K562 (cell line): Measurements from ENCODE around the gene MRNIP. TPM values are rescaled to one million over a fixed set of nuclear protein-coding genes. Genes with fewer than 3 reads are reported as not detected.
A peak's percentile ranks its signal among the peaks of the same experiment; 100 is the strongest.

Source experiments
- ATAC-seq: fragments of 200-7000 bp; cut with Tn5 transposase; 3 replicates; pipeline ENCODE4 v1.9.1; 2020; ENCODE audit warnings: moderate library complexity
- BruUV-seq: library from RNA; stranded (reverse); fragments of 400-500 nt; replicated peaks from 2 replicates; lab custom pipeline; 2021; lab: Mats Ljungman, UMichigan
- CTCF ChIA-PET: fragments of 300-600 bp; formaldehyde crosslinking; extraction: SDS; loops from one replicate; lab custom pipeline; 2021; ENCODE audit warnings: low intra/inter-chr PET ratio; lab: Yijun Ruan, JAX
- POLR2A ChIA-PET: fragments of 300-600, 350-650 bp; sonication (Branson Sonifier 250); formaldehyde crosslinking; extraction: SDS; loops from one replicate; lab custom pipeline; 2021; ENCODE audit warnings: antibody characterized with exemption, inconsistent platforms; lab: Yijun Ruan, JAX
- DNase-seq, 4 experiments: peaks; one replicate each; pipeline versions ENCODE4 v3.0.0 to v3.0.0-alpha.2; 2011 to 2018; ENCODE audit warnings: low spot score in 3 of 4, mixed read lengths in 3 of 4; ENCODE audit errors: extremely low read depth in 1 of 4
- FAIRE-seq: peaks from 2 replicates; lab custom pipeline; 2011; peaks lifted over from hg19 to GRCh38; lab: Jason Lieb, UNC
- H2AFZ ChIP-seq: 2 replicates; pipeline ENCODE4 v1.6.0; 2011; ENCODE audit warnings: low read depth, low read length, control low read depth, inconsistent platforms
- H3K27ac ChIP-seq: fragments of 200-600 bp; 3 replicates; pipeline ENCODE4 v1.8.0; 2011; ENCODE audit warnings: low read depth, mild to moderate bottlenecking, control low read depth, inconsistent platforms, low read length, moderate library complexity, mixed read lengths; ENCODE audit errors: extremely low read depth
- H3K27me3 ChIP-seq, 2 experiments: fragments of 300-600 bp in 1 of 2; 2 replicates in 1 of 2; 3 replicates in 1 of 2; pipeline versions ENCODE4 v1.6.0 to v1.8.0; 2011; ENCODE audit warnings: inconsistent platforms in 2 of 2, low read length in 2 of 2, mild to moderate bottlenecking in 1 of 2, mixed read lengths in 1 of 2, moderate library complexity in 1 of 2; ENCODE audit not compliant: control insufficient read depth in 2 of 2, insufficient read depth in 2 of 2
- H3K36me3 ChIP-seq: fragments of 300-600 bp; 3 replicates; pipeline ENCODE4 v1.8.0; 2011; ENCODE audit warnings: mild to moderate bottlenecking, low read length, inconsistent platforms; ENCODE audit not compliant: control insufficient read depth, insufficient read depth
- H3K4me1 ChIP-seq, 2 experiments: fragments of 200-600 bp in 1 of 2; replicated peaks in 1 of 2; 2 replicates in 1 of 2; 3 replicates in 1 of 2; pipeline versions ENCODE4 v1.5.1 to v1.8.0; 2011; ENCODE audit warnings: inconsistent platforms in 2 of 2, low read length in 2 of 2, mild to moderate bottlenecking in 1 of 2, mixed read lengths in 1 of 2, moderate library complexity in 1 of 2; ENCODE audit not compliant: control insufficient read depth in 2 of 2, insufficient read depth in 2 of 2
- H3K4me2 ChIP-seq: 2 replicates; pipeline ENCODE4 v1.6.1; 2011; ENCODE audit warnings: low read length, control low read depth, inconsistent platforms, mixed read lengths; ENCODE audit not compliant: insufficient read depth
- H3K4me3 ChIP-seq: fragments of 200-600 bp; sonication (generic), shearing (Covaris generic); 2 replicates; pipeline ENCODE4 v1.5.1; 2016; ENCODE audit warnings: control low read depth, inconsistent platforms
- H3K79me2 ChIP-seq: fragments of 200-600 bp; 3 replicates; pipeline ENCODE4 v1.8.0; 2011; ENCODE audit warnings: low read length, inconsistent platforms; ENCODE audit not compliant: control insufficient read depth, insufficient read depth
- H3K9ac ChIP-seq, 2 experiments: 2 replicates each; pipeline versions ENCODE4 v1.6.0 to v1.6.1; 2011; ENCODE audit warnings: low read depth in 2 of 2, low read length in 2 of 2, control low read depth in 1 of 2, inconsistent platforms in 1 of 2, mild to moderate bottlenecking in 1 of 2, mixed read lengths in 1 of 2; ENCODE audit not compliant: insufficient read depth in 1 of 2
- H3K9me1 ChIP-seq: one replicate; pipeline ENCODE4 v1.6.0; 2011; ENCODE audit warnings: inconsistent platforms, mild to moderate bottlenecking, low read length, moderate library complexity; ENCODE audit not compliant: control insufficient read depth, insufficient read depth
- H3K9me3 ChIP-seq: replicated peaks from 2 replicates; pipeline ENCODE4 v1.5.1; 2011; ENCODE audit warnings: low read depth, low read length, inconsistent platforms; ENCODE audit not compliant: control insufficient read depth, insufficient read depth
- H4K20me1 ChIP-seq: replicated peaks from 2 replicates; pipeline ENCODE4 v1.6.1; 2011; ENCODE audit warnings: low read length, inconsistent platforms, mixed read lengths; ENCODE audit not compliant: control insufficient read depth, insufficient read depth
- ARNT ChIP-seq, 2 experiments: fragments of 450-650 bp; IDR thresholded peaks; 2 replicates each; pipeline ENCODE4 v1.6.1; 2016; ENCODE audit warnings: mild to moderate bottlenecking in 1 of 2
- BRF2 ChIP-seq: IDR thresholded peaks from 3 replicates; pipeline ENCODE4 v1.6.1; 2011; ENCODE audit warnings: borderline replicate concordance, mild to moderate bottlenecking; ENCODE audit not compliant: insufficient read length, insufficient read depth
- HLTF ChIP-seq: fragments of 450-650 bp; IDR thresholded peaks from 2 replicates; pipeline ENCODE4 v1.6.1; 2016
- JUN ChIP-seq, 2 experiments: sonication (generic) in 1 of 2; formaldehyde crosslinking in 1 of 2; IDR thresholded peaks; 2 replicates each; pipeline versions ENCODE4 v1.6.1 to v1.8.0; 2012 to 2022; ENCODE audit warnings: borderline replicate concordance in 2 of 2, mild to moderate bottlenecking in 2 of 2, improper control_type of control experiment in 1 of 2, low read depth in 1 of 2, low read length in 1 of 2, missing genetic modification reagents in 1 of 2
- LARP7 ChIP-seq: fragments of 450-650 bp; IDR thresholded peaks from 2 replicates; pipeline ENCODE4 v1.6.1; 2016
- MYBL2 ChIP-seq, 2 experiments: fragments of 450-650 bp in 1 of 2; sonication (generic) in 1 of 2; formaldehyde crosslinking in 1 of 2; IDR thresholded peaks; 2 replicates each; pipeline versions ENCODE4 v1.6.1 to v1.8.1; 2017 to 2022; ENCODE audit warnings: borderline replicate concordance in 1 of 2, inconsistent platforms in 1 of 2, low read depth in 1 of 2, mild to moderate bottlenecking in 1 of 2, missing genetic modification reagents in 1 of 2, moderate library complexity in 1 of 2
- MYNN ChIP-seq, 2 experiments: sonication (generic); formaldehyde crosslinking in 1 of 2; IDR thresholded peaks; 2 replicates each; pipeline versions ENCODE4 v1.5.0 to v1.6.1; 2016 to 2020; ENCODE audit warnings: antibody characterized with exemption in 1 of 2, missing genetic modification reagents in 1 of 2
- PHTF2 ChIP-seq: fragments of 250-450 bp; sonication (Bioruptor Pico); IDR thresholded peaks from 2 replicates; pipeline ENCODE4 v1.5.0; 2021; ENCODE audit warnings: mild to moderate bottlenecking
- RAD51 ChIP-seq: fragments of 450-650 bp; IDR thresholded peaks from 2 replicates; pipeline ENCODE4 v1.7.1; 2016; ENCODE audit warnings: low read depth, mild to moderate bottlenecking, borderline replicate concordance
- ZSCAN29 ChIP-seq: fragments of 450-650 bp; IDR thresholded peaks from 2 replicates; pipeline ENCODE4 v1.6.1; 2017
- WGBS: fragments of 100-300 bp; shearing (Covaris generic); methylation state at CpG from one replicate; pipeline ENCODE4 v1.1.6; 2016; ENCODE audit warnings: low coverage, mixed read lengths; ENCODE audit not compliant: insufficient coverage; ENCODE audit errors: missing lambda C conversion rate; 5-methylcytosine and 5-hydroxymethylcytosine counted together
- in situ Hi-C: fragments of 300-500 bp; cut with MboI; formaldehyde crosslinking; loops from 4 replicates; pipeline ENCODE4 v1.15.0; 2018; ENCODE audit warnings: inconsistent platforms, mixed read lengths
- intact Hi-C: fragments of 100-400 bp; cut with micrococcal nuclease; formaldehyde crosslinking; loops from 2 replicates; pipeline ENCODE4 v1.14.2; 2022
- polyA plus RNA-seq, 8 experiments: library from polyadenylated mRNA; depleted of rRNA in 4 of 8; stranded (reverse) in 5 of 8; unstranded in 3 of 8; fragments of >200 nt; fragmentation: Nextera tagmentation in 2 of 8; fragmentation: Illumina TruSeq in 1 of 8; extraction: Ambion mirVana in 2 of 8; extraction: Trizol in 1 of 8; gene quantifications; 2 replicates each; pipeline versions ENCODE4 v1.2.1 to v1.2.3, GENCODE V29; 2011 to 2014; ENCODE audit warnings: inconsistent platforms in 1 of 8, missing spikeins in 1 of 8
- total RNA-seq, 7 experiments: library from RNA; depleted of rRNA in 6 of 7; stranded (reverse); fragments of >200 nt in 6 of 7; fragmentation: Illumina TruSeq in 2 of 7; extraction: Trizol in 2 of 7; gene quantifications; 2 replicates each; pipeline versions ENCODE4 v1.2.1 to v1.2.3, GENCODE V29; 2011 to 2021; ENCODE audit warnings: low replicate concordance in 1 of 7
- TF ChIP-seq, protein P1 (sequence below): IDR thresholded peaks from 2 replicates; pipeline ENCODE4 v1.6.1; 2011; ENCODE audit warnings: borderline replicate concordance, low read depth, mild to moderate bottlenecking, moderate library complexity, low read length; ENCODE audit not compliant: insufficient read depth, poor library complexity, severe bottlenecking
- TF ChIP-seq, protein P2 (sequence below): sonication (generic); formaldehyde crosslinking; IDR thresholded peaks from 2 replicates; pipeline ENCODE4 v1.9.0; 2022; ENCODE audit warnings: mild to moderate bottlenecking, missing genetic modification reagents

The MRNIP gene
- total and polyA plus RNA-seq, 9 of the 15 experiments (the other 6 are each of a cell fraction or from before 2014, with no cell fraction given), result 3.6 to 39.0 (median 16.8) TPM

DNA sequence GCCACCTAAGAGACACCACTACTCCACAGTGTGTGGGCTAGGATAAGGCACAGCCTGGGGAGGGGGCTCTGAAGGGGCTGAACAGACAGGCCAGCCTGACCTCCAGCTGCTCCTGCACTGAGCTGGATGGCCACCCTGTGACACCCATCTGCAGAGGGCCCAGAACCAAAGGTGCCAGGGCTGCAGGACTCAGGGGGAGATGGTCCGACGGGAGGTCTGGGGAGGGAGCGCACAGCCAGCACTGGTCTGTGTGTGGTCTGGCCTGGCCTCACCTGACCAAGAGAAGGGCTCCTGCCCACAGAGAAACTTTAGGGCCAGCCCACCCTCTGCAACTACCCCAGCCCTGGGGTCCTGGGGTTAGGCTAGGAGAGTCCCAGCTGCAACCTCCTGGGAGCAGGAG is 64.0 kb downstream of the MRNIP start:
- DNase-seq (no peak), ATAC-seq (no peak; the same call in 2 of the 3 replicates), FAIRE-seq (no peak)
- intact Hi-C loops, result no loop called here
- Histone ChIP-seq H3K9me1 (no peaks in the 10 kb centered on the region), H3K27me3 (no peaks in the 10 kb centered on the region), H3K79me2 (no peaks in the 10 kb centered on the region), H3K4me3 (no peak overlapping the region), H3K9me3 (no peaks in the 10 kb centered on the region), H3K4me2 (no peak overlapping the region), H4K20me1 (no peaks in the 10 kb centered on the region), H3K27ac (no peak overlapping the region), H3K36me3 (peaks cover 29% of the 10 kb centered on the region; the same call in 1 of the 3 replicates), H3K9ac (peak overlapping the region in 1 of 2 experiments; percentile 78; a peak in 1 of 4 replicates), H2AFZ (no peak overlapping the region), H3K4me1 (peaks cover 0 to 43% of the 10 kb centered on the region in 2 experiments; a peak in 2 of 5 replicates)
- in situ Hi-C loops, result no loop called here
- BruUV-seq, result no TSS peak
- CTCF ChIA-PET, result no interaction called here
- WGBS, result 90% methylated on average over 2 of the region's 3 CpGs
- TF ChIP-seq ZSCAN29 (no peak), ARNT (IDR thresholded peaks at IDR 0.05) (no peak), BRF2 (no peak), HLTF (no peak), LARP7 (no peak), JUN (IDR thresholded peaks at IDR 0.05; ENCODE audit: borderline replicate concordance, low read depth, low read length) (no peak), JUN (CRISPR knock-in tag; IDR thresholded peaks at IDR 0.05; ENCODE audit: borderline replicate concordance) (no peak), RAD51 (no peak), MYNN (IDR thresholded peaks at IDR 0.05) (no peak), MYNN (CRISPR knock-in tag; IDR thresholded peaks at IDR 0.05) (no peak), PHTF2 (CRISPR knock-in tag) (no peak), MYBL2 (IDR thresholded peaks at IDR 0.05; ENCODE audit: low read depth) (no peak), MYBL2 (CRISPR knock-in tag; IDR thresholded peaks at IDR 0.05; ENCODE audit: borderline replicate concordance) (no peak)
- TF ChIP-seq, protein P1, sequence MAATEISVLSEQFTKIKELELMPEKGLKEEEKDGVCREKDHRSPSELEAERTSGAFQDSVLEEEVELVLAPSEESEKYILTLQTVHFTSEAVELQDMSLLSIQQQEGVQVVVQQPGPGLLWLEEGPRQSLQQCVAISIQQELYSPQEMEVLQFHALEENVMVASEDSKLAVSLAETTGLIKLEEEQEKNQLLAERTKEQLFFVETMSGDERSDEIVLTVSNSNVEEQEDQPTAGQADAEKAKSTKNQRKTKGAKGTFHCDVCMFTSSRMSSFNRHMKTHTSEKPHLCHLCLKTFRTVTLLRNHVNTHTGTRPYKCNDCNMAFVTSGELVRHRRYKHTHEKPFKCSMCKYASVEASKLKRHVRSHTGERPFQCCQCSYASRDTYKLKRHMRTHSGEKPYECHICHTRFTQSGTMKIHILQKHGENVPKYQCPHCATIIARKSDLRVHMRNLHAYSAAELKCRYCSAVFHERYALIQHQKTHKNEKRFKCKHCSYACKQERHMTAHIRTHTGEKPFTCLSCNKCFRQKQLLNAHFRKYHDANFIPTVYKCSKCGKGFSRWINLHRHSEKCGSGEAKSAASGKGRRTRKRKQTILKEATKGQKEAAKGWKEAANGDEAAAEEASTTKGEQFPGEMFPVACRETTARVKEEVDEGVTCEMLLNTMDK, result no peak
- TF ChIP-seq, protein P2, sequence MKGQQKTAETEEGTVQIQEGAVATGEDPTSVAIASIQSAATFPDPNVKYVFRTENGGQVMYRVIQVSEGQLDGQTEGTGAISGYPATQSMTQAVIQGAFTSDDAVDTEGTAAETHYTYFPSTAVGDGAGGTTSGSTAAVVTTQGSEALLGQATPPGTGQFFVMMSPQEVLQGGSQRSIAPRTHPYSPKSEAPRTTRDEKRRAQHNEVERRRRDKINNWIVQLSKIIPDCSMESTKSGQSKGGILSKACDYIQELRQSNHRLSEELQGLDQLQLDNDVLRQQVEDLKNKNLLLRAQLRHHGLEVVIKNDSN (CRISPR knock-in tag), result no peak
- POLR2A ChIA-PET, result interaction anchor here (0.6 to 1.2 kb wide), 5 partner anchors 9 to 502 kb away, joined by 3 to 5 read pairs (median 3); partner anchors contain the start of gene SQSTM1
